ENCODE measurements around the gene TSPAN31.

The TSPAN31 gene

DNA sequence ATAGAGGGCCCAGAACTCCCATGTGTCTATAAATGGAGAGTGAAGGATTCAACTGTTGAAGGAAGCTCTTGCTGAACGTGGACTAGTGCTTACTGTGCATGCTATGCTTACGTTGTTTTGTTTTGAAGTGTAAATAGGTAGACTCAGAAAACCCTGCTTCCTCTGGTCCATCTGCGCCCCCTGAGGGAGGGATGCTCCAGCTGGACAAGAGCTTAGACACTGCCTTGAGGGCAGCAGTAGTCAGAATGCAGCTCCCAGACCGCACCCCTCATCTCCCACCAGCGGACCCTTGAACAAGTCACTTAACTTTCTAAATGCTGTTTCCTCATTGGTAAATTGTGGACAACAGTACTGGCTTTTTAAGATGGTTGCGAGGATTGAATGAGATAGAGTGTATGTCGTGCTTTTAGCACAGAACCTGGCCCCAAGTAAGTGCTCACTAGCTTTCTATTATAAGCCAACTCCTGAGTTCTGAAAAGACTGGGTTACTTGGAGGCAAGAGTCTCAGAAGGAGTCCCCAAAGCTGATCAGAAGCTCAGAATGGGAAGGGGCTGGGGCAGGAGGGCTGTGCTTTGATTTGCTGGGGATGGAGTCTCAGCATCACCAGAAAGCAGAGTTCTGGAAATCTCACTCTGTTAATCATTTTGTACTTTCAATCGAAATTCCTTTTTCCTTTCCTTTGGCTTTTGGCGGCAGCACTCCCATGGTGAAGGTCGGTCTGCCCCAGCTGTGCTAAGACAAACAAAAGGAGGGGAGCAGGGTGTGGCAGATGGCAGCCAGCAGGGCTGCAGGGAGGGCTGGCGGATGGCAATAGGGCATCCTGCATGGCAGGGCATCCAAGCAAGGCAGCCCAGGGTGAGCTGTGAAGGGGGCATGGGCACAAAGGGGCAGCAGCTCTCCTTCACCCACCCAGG, 21.9 kb upstream of the TSPAN31 start:
- DNase-seq (ENCODE audit: low read depth): no peak

DNA sequence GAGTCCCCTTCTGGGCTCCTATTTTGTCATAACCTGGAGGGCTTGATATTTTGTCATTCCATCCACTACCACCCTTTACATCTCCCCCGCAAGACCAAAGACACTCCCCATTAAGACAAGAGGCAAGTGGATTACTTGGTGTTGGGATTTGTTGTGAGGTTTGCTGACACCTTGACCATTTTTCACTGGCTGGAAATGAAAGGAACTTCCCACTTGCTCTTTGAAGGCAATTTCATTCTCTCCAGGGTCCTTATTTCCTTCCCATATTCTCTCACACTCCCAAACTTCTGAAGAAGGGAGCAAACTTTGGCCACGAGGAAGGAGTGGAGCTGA, 21.2 kb upstream of the TSPAN31 start:
- DNase-seq (ENCODE audit: low read depth): no peak

DNA sequence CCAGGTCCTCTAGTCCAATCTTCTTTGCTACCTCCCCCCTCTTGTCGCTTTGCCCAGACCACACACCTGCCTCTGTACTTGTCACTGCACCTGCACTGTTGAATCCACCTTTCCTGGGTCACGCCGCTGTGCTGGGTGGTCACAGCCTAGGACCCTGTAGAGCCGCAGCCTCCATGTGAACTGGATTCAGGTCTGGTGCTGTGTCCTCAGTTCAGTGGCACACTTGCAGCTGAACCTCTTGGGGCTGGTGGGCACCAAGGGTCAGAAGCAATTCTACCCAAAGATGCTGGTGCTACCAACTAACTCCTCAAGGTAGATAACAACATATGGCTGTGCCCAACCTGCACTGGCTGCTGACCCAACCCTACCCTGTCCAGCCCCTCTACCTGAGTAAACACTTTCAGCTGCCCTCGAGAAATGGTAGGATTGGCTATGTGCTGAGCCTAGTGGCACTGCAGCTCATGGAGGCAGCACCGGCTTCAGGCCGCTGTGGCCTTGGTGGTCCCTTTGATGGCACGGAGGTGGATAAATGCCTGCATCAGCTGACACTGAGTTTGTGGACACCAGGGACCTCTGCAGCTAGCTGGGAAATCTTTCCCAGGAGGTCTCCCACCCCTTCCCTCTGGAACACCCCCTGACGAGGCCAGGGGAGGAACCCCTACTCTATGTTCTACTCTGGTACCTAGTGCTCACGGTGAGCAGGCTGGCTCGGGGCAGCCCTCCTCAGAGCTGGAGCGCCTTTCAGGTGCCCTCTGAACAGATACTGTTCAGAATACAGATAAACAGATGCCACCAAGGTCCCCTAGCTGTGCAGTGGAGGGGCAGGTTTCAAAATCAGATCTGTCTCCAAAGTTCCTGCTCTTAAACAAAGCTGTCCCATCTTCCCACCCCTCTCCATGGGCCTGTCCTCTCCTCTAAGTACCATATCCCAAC, 20.6 kb upstream of the TSPAN31 start:
- DNase-seq (ENCODE audit: low read depth): no peak

DNA sequence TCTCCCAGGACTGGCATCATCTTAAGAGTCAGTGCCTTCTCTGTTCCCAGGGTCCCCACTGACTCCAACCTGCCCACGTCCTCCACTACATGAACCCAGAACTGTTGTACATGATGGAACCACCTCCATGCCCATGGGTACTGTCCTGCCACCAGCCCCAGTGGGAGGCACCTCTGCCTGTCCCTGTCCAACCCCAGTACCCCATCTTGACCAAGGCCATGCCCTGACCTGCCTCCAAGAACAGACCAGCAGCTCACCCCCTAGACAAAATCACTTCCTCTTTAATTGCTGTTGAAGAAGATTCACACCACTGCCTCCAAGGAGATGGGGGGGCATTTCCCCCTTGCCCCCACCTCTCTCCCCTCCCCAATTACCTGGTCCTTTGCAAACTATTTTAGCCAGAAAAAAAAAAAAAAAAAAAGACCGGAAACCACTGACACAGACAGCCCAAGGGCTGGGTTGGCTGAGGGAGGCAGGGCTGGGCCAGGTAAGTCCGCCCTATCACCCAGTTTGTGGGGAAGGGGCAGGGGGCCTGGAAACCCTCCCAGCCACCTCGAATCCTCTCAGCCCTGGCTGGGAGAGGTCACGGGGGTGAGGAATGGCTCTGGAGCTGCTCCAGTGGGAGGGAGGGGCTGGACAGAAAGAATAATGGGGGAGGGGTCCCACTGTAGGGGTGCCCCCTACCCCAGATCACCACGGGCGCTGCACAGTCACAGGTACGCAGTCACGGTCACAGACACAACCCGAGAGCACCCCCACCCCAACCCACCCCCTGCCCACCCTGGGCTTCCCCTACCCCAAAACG, 19.7 kb upstream of the TSPAN31 start:
- no peak for DNase-seq (ENCODE audit: low read depth)

DNA sequence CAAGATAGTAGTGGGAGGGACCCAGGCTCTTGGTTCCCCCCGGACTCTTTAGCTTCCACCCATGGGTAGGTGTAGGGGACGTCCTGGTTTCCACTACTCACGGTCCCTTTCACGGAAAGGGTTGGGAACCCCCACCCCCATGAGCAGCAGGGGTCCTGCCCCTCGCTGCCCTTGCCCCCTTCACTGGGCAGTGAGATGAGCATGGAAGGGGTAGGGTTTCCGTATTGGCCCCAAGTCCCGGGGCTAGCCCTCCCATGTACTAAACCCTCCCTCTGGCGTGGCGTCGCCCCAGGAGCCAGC, 19.0 kb upstream of the TSPAN31 start:
- no peak for DNase-seq (ENCODE audit: low read depth)

DNA sequence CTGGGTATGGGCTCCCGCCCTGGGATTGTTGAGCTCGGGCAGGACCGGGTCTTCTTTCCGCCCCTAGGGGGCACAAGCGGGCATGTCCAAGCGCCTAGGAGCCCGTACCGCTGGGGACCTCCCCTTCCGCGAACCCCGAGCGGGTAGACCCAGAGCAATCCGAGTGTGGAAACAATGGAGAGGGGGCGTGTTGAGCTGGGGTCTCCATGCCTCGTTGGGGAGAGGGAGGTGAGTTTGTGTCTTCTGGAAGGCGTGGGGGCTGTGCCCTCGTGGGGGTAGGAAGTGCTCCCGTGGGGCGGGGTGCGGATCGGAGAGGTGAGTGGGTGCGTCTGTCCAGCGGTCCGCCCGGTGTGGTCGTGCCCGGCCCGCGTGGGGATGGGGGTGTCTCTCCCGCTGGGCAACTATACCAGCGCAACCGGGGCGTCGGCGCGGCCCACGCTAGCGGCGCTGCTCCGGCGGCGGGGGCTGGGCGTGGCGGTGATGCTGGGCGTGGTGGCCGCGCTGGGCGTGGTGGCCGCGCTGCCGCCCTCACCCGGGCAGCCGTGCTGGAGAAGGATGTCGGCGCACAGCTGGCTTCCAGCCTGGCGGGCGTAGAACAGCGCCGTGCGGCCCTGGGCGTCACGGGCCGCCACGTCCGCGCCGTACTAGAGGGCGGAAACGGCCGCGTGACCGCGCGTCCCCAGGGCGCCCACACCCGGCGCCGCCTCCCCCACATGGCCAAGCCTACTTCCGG, 18.5 kb upstream of the TSPAN31 start:
- DNase-seq (ENCODE audit: low read depth): no peak

DNA sequence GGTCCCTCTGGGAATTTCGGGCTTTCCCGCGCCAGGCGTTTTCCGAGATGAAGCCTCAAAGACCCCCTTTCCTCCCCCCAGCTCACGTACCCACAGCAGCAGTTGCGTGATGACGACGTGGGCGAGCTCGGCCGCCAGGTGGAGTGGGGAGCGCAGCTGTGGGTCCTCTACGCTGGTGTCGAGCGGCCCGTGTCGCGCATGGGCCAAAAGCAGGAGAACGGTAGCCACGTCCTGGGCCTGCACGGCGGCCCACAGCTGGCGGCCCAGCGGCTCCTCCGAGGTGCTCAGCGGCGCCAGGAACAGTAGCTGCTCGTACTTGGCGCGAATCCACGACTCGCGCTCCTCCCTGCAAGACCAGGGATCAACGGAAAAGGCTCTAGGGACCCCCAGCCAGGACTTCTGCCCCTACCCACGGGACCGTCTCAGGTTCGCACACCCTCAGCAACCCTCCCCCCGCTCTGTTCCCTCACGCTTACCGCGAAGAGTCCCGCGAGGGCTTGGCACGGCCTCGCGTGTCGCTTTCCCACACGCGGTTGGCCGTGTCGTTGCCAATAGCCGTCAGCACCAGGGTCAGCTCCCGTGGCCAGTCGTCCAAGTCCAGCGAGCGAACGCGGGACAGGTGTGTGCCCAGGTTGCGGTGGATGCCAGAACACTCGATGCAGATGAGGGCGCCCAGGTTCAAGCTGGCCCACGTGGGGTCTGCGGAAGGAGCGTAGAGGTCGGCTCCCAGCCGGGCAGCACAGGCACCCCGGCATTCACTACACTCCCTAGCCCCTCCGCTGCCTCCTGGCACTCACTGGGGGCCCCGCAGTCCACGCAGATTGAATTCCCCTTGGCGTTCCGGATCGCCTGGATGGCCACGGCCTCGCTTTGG, 17.7 kb upstream of the TSPAN31 start:
- no peak for DNase-seq (ENCODE audit: low read depth)

DNA sequence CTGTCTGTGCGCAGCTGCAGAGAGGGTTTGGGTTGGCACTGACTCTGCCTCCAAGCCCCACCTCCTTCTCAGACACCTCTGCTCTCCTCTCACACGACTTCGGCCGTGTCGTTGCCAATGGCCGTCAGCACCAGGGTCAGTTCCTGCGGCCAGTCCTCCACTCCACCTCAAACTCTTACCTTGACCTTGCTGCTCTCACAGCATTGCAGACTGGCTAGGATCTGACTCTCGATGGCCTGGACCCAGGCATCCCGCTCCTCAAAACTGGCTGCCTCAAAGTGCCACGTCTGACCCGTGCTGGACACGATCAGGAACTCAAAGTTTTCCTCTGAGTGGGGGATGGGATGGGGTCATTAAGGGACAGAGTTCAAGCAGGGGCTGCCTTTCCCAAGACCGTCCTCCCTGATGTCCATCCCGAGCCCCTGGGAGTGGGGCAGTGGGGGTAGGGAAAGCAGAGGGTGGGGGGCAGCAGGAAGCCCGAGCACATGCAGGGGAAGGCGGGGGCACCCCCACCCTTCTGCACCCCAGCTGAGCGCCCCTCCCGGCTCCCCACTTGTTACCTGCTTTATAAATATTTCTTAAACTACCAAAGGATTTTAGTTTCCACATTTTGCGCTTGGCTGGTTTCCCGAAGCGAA, 17.0 kb upstream of the TSPAN31 start:
- no peak for DNase-seq (ENCODE audit: low read depth)

DNA sequence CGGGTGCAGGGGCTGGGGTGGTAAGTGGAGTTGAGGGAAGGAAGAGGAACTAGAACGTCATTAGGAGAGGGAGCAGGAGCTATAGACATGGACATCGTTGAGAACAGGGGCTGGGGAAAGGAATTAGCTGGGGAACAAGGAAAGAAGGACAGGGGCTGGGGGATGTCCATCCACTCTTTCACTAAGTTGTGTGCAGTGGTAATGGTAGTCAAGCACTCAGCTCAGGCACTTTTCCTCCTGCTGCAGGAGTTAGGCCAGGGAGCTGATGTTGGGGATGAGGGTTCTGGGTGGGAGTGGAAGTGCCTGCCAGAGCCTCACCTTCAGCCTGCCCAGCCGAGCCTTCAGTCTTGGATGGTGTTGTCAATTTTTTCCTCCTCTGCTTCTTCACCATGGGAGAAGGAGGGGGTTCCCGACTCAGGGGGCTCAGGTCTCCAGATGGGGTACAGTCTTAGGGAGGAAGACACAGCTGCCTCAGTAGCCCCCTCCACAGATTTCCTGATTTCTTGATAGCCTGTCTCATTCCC, 15.5 kb upstream of the TSPAN31 start:
- DNase-seq (ENCODE audit: low read depth): no peak

DNA sequence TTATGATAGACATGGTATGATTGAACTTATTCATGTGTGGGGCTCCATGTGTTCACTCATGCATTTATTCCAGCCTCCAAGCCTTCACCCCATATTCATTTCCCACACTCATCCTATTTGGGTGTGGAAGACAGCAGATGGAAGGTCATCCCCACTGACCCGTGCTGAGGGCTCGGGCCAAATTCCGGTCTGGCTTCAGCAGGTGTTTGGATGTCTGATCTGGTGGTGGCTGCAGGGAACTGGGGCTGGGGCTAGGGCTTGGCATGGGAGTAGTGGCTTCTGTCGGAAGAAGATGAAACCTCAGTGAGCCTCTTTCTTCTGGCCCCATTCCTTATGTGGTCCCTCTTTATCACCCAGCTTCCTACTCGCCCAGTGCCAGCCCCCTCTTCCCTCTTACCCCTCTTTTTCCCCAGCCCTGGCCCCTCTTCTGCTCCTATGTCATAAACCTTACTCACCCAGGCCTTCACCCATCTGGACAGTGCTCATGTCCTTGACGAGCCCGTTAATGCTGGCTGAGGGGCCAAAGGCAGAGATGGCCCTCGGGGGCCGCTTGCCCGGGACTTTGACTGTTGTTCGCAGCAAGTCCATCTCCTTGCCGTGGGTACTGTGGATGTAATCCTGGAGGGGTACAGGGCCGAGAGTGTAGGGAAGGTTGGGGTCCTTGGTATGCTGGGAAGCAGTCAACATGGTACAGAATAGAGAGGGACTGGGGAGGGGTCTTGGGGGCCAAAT, 14.3 kb upstream of the TSPAN31 start:
- no peak for DNase-seq (ENCODE audit: low read depth)

DNA sequence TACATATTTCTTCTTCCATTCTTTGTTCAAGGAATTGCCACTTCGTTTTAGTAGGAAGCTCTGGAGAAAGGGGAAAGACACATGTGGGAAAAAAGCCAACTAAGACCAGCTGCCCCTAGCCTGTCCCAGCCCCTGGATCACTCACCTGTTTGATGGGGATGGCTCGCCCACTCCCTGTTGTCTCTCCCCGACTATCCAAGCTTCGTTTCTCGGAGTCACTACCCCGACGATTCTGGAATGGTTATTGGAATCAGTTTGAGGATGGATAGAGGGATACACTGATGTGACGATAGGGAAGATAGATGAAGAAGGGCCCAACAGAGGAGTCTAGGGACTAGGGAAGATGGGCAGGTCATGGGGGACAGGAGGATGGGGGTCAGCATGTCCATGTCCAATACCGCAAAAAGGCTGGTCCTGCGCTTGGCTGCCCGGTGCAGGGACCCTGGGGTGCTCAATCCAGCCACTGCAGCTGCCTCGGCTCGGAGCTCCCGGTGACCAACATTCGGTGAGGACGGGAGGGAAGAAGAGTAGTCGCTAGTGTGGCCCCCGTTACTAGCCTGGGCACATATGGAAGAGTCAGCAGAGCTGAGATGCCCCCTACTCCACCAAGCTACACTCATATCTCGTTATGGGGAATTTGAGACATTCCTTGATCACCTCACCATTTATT, 13.3 kb upstream of the TSPAN31 start:
- DNase-seq (ENCODE audit: low read depth): no peak

DNA sequence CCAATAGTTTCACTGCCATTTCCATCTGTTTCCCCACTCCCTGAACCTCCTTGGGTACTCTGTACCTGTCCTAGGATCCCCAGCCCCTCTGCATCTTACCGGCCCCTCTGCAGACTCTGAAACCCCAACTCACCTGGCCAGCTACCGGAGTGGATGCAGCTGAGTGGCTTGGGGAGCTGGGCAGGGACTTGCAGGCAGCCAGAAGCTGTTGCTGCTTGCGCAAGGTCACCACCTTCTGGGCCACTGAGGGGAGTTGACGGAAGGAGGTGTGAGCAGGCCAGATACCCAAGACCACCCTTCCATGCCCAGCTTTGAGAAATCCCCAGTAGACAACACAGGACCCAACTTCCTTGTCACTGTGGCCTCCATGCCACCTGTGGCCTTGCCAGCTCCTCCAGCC, 12.6 kb upstream of the TSPAN31 start:
- DNase-seq (ENCODE audit: low read depth): no peak

DNA sequence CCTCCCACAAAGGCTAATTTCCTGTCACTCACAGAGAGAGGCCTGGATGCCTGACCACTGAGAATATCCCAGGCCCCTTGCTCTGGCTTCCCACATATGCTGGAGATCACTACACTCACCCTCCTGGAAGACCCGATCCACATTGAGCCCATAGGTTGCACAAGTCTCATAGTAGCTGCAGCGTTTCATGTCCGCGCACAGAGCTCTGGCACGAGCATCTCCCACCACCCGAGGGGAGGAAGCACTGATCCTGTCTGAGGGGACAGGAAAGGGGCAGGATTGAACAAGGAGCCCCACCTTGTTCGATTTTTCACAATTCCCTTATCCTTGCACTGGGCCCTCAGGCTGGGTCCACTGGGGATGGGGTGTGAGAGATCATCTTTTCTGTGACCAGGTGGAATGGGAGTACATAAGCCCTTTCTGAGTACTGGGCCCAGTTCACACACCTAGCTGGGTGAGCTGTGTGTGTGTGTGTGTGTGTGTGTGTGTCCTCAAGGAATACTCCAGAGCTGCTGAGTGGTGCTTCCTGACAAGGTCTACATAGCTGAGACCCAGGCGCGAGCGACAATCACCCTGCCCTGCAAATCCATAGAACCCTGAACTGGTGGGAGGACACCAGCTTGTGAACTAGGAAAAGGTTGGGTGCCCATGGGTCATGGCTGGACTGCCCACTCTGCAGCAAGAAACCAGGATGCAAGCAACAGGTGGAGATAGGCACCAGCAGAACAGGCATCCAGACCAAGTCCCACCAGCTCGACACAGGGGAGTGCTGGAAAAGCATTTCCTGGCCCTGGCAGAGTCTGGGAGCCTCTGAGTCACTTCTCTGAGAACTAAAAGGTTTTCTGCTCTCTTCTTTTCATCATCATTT, 11.9 kb upstream of the TSPAN31 start:
- DNase-seq (ENCODE audit: low read depth): no peak

DNA sequence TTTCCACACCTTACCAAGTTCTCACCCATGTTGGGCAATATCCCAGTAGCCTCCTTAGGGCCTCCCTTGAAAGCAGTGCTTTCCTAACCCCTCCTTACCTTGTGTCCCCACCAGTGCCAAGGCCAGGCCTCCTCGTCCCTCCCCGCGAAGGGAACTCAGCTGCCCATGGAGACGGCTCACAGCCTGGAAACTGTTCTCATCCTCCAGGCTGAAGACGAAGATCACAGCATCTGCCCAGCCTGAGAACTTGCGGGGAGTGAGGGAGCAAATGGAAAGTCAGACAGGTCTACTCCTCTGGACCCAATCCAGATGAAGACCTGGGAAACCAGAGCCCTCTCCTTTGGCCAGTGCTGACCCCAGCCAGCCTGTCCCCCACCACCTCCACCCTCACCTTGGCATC, 10.9 kb upstream of the TSPAN31 start:
- no peak for DNase-seq (ENCODE audit: low read depth)

DNA sequence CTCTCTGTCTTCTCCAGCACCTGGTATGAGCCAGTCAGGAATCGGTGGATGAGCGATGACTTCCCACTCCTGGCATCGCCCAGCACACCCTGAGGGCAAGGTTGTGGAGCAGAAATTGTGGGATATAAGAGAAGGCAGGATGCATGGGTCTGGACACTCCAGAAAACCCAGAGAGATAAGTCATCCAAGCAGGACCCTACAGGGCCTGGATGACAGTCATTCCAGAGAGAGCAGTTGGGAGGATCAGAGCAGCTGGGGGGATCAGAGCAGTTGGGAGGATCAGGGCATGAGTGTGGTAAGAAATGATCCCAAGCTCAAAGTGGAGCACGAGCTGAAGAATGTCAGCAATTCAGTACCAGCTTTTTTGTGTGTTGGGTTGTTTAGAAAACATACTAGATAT, 10.2 kb upstream of the TSPAN31 start:
- no peak for DNase-seq (ENCODE audit: low read depth)

DNA sequence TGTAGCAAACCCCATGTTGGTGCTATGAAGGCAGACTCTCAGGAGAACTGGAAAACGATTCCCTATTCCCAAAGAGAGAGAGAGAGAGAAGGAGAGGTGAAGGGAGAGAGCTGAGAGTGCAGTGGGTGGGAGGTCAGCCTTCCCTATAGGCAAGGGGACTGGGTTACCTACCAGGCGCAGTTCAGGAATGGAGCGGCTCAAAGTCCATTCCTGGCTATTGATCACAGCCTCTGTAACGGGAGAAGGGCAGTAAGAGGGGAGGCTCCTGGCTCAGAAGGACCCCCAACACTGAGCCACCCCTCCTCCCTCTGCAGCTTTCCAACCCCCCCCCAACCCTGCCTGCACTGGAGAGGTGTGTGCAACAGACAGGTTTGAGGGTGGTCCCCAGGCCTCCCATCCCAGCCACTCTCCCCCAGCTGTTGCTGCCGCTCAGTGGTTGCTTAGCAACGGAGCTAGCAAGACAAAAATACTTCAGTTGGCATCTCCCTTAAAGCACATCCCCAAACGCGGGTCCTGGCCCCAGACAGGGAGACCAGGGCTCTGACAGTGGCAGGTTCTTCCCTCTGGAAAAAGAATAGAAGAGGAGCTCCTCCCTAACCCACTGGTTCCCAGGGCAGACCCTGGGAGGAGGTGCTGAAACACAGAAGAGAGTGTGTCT, 9.5 kb upstream of the TSPAN31 start:
- no peak for DNase-seq (ENCODE audit: low read depth)

Measured in T follicular helper cell (primary cell).